ENCODE results near the gene PRORP.

PRORP gene

DNA sequence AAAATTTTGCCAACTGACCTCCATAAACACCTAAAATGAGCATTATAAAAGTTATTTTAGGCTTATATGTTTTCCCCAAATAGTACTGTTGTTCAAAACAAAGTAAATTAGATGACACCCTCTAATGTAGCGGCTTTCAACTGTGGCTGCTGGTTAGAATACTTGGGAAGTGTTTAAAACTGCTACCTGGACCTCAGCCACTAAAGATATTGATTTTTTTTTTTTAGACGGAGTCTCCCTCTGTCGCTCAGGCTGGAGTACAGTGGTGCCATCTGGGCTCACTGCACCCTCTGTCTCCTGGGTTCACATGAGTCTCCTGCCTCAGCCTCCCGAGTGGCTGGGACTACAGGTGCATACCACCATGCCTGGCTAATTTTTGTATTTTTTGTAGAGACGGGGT is 16.2 kb downstream of the PRORP start:
- DNase-seq, result no peak
- H3K9ac ChIP-seq (ENCODE audit: low read length), result no peak overlapping the region
- H3K79me2 ChIP-seq (ENCODE audit: low read length), result no peaks in the 10 kb centered on the region
- H3K27me3 ChIP-seq (replicated peaks; ENCODE audit: insufficient read depth, low read length), result no peaks in the 10 kb centered on the region
- H3K4me2 ChIP-seq (ENCODE audit: low read depth, low read length), result no peak overlapping the region
- H4K20me1 ChIP-seq (ENCODE audit: insufficient read depth, low read length), result no peaks in the 10 kb centered on the region
- TF ChIP-seq, protein P1, sequence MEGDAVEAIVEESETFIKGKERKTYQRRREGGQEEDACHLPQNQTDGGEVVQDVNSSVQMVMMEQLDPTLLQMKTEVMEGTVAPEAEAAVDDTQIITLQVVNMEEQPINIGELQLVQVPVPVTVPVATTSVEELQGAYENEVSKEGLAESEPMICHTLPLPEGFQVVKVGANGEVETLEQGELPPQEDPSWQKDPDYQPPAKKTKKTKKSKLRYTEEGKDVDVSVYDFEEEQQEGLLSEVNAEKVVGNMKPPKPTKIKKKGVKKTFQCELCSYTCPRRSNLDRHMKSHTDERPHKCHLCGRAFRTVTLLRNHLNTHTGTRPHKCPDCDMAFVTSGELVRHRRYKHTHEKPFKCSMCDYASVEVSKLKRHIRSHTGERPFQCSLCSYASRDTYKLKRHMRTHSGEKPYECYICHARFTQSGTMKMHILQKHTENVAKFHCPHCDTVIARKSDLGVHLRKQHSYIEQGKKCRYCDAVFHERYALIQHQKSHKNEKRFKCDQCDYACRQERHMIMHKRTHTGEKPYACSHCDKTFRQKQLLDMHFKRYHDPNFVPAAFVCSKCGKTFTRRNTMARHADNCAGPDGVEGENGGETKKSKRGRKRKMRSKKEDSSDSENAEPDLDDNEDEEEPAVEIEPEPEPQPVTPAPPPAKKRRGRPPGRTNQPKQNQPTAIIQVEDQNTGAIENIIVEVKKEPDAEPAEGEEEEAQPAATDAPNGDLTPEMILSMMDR (IDR thresholded peaks at IDR 0.05; ENCODE audit: low read length), result no peak
- TF ChIP-seq EZH2phosphoT487 (IDR thresholded peaks at IDR 0.05; ENCODE audit: low read length) (no peak), EZH2 (optimal IDR thresholded peaks at IDR 0.05; ENCODE audit: low read depth, low read length) (no peak)
- H3K27ac ChIP-seq (ENCODE audit: low read length), result no peak overlapping the region
- no peaks in the 10 kb centered on the region for H3K4me1 ChIP-seq (ENCODE audit: low read length)
- no peaks in the 10 kb centered on the region for H3K36me3 ChIP-seq (replicated peaks; ENCODE audit: insufficient read depth, low read length)
- H3K9me2 ChIP-seq (replicated peaks; ENCODE audit: insufficient read depth, low read length), result no peaks in the 10 kb centered on the region
- no peaks in the 10 kb centered on the region for H3K9me3 ChIP-seq (replicated peaks; ENCODE audit: insufficient read depth, low read length)
- H2AFZ ChIP-seq (ENCODE audit: low read length), result no peak overlapping the region
- no peaks in the 10 kb centered on the region for H3F3A ChIP-seq (ENCODE audit: insufficient read depth, low read length)
- no peak overlapping the region for H3K4me3 ChIP-seq (ENCODE audit: low read length)

DNA sequence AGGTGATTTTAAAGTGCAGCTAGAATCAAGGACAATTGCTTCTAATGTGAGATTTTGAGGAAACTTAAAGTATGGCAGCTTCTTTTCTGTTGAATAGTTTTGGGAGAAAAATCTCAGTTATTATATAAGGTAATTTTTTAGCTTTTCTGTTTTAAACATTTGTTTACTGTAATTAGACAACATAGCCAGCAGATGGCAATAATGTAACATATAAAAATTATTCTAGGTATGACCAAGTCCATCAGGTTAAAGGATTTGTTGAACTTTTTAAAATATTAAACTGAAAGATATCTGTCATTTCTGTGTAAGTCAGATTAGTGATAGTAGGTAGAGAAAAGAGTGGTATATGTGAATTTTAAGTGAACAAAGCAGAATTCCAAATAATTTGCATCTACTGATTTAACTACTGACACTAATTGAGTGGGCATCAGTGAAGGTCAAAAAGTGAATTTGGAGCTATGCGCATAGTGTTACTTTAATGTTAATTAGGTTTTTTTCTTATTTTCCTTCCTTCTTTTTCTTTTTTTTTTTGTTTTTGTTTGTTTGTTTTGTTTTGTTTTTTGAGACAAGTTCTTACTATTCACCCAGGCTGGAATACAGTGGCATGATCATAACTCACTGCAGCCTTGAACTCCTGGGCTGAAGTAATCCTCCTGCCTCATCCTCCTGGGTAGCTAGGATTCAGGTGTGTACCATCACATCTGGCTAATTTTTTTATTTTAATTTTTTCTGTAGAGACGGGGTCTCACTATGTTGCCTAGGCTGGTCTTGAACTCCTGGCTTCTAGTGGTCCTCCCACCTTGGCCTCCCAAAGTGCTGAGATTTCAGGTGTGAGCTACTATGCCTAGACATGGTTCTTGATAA is 18.6 kb downstream of the PRORP start:
- Histone ChIP-seq H3K27me3 (replicated peaks; ENCODE audit: insufficient read depth, low read length) (no peaks in the 10 kb centered on the region), H3K9me2 (replicated peaks; ENCODE audit: insufficient read depth, low read length) (no peaks in the 10 kb centered on the region), H3K9me3 (replicated peaks; ENCODE audit: insufficient read depth, low read length) (no peaks in the 10 kb centered on the region), H2AFZ (ENCODE audit: low read length) (no peak overlapping the region), H3K4me3 (ENCODE audit: low read length) (no peak overlapping the region), H3K36me3 (replicated peaks; ENCODE audit: insufficient read depth, low read length) (no peaks in the 10 kb centered on the region), H3K27ac (ENCODE audit: low read length) (no peak overlapping the region), H4K20me1 (ENCODE audit: insufficient read depth, low read length) (no peaks in the 10 kb centered on the region), H3K9ac (ENCODE audit: low read length) (no peak overlapping the region), H3F3A (ENCODE audit: insufficient read depth, low read length) (no peaks in the 10 kb centered on the region), H3K79me2 (ENCODE audit: low read length) (no peaks in the 10 kb centered on the region), H3K4me1 (ENCODE audit: low read length) (no peaks in the 10 kb centered on the region), H3K4me2 (ENCODE audit: low read depth, low read length) (no peak overlapping the region)
- peak; percentile 48 for DNase-seq
- no peak for TF ChIP-seq EZH2 (optimal IDR thresholded peaks at IDR 0.05; ENCODE audit: low read depth, low read length)
- TF ChIP-seq, protein P1 (IDR thresholded peaks at IDR 0.05; ENCODE audit: low read length), result peak; percentile 24

DNA sequence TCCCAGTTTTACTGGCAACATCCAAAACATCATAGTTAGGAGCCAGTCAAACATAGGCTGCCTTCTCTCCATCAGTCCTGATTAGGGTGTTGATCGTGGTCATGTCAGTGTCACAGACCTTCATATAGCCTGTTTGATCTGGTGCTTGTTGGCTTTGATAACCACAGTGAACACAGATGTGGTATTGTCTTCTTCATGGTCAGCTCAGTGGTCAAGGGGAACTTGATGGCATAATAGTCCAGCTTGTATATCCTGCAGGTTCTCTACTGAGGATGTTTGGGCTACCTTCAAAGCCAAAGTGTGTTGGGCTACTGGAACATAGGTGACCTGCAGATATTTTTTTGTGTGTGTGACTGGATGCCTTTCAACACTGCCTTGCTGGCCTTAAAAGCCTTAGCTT is 21.7 kb downstream of the PRORP start:
- Histone ChIP-seq H4K20me1 (ENCODE audit: insufficient read depth, low read length) (no peaks in the 10 kb centered on the region), H3K4me2 (ENCODE audit: low read depth, low read length) (no peak overlapping the region), H3K9me3 (replicated peaks; ENCODE audit: insufficient read depth, low read length) (no peaks in the 10 kb centered on the region), H3K27ac (ENCODE audit: low read length) (no peak overlapping the region), H3K27me3 (replicated peaks; ENCODE audit: insufficient read depth, low read length) (no peaks in the 10 kb centered on the region), H3F3A (ENCODE audit: insufficient read depth, low read length) (no peaks in the 10 kb centered on the region), H3K79me2 (ENCODE audit: low read length) (no peaks in the 10 kb centered on the region), H3K4me3 (ENCODE audit: low read length) (no peak overlapping the region), H3K9me2 (replicated peaks; ENCODE audit: insufficient read depth, low read length) (no peaks in the 10 kb centered on the region), H2AFZ (ENCODE audit: low read length) (no peak overlapping the region), H3K4me1 (ENCODE audit: low read length) (no peaks in the 10 kb centered on the region), H3K9ac (ENCODE audit: low read length) (no peak overlapping the region), H3K36me3 (replicated peaks; ENCODE audit: insufficient read depth, low read length) (no peaks in the 10 kb centered on the region)
- no peak for DNase-seq
- TF ChIP-seq EZH2phosphoT487 (IDR thresholded peaks at IDR 0.05; ENCODE audit: low read length) (no peak), EZH2 (optimal IDR thresholded peaks at IDR 0.05; ENCODE audit: low read depth, low read length) (no peak)
- TF ChIP-seq, protein P1 (IDR thresholded peaks at IDR 0.05; ENCODE audit: low read length), result no peak
